ENCODE measurements around the gene FEM1C.

- TF ChIP-seq CEBPB (tag; IDR thresholded peaks at IDR 0.05) = no peak
- TF ChIP-seq, protein P1, sequence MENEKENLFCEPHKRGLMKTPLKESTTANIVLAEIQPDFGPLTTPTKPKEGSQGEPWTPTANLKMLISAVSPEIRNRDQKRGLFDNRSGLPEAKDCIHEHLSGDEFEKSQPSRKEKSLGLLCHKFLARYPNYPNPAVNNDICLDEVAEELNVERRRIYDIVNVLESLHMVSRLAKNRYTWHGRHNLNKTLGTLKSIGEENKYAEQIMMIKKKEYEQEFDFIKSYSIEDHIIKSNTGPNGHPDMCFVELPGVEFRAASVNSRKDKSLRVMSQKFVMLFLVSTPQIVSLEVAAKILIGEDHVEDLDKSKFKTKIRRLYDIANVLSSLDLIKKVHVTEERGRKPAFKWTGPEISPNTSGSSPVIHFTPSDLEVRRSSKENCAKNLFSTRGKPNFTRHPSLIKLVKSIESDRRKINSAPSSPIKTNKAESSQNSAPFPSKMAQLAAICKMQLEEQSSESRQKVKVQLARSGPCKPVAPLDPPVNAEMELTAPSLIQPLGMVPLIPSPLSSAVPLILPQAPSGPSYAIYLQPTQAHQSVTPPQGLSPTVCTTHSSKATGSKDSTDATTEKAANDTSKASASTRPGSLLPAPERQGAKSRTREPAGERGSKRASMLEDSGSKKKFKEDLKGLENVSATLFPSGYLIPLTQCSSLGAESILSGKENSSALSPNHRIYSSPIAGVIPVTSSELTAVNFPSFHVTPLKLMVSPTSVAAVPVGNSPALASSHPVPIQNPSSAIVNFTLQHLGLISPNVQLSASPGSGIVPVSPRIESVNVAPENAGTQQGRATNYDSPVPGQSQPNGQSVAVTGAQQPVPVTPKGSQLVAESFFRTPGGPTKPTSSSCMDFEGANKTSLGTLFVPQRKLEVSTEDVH (IDR thresholded peaks at IDR 0.05; ENCODE audit: low read depth, partially characterized antibody) = no peak
- TF ChIP-seq U2AF2 (optimal IDR thresholded peaks at IDR 0.05; ENCODE audit: low read depth, low read length) = no peak
- TF ChIP-seq, protein P2, sequence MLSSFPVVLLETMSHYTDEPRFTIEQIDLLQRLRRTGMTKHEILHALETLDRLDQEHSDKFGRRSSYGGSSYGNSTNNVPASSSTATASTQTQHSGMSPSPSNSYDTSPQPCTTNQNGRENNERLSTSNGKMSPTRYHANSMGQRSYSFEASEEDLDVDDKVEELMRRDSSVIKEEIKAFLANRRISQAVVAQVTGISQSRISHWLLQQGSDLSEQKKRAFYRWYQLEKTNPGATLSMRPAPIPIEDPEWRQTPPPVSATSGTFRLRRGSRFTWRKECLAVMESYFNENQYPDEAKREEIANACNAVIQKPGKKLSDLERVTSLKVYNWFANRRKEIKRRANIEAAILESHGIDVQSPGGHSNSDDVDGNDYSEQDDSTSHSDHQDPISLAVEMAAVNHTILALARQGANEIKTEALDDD (IDR thresholded peaks at IDR 0.05) = no peak
- no peak for TF ChIP-seq CTCF (IDR thresholded peaks at IDR 0.05 in 2 of 3, conservative IDR thresholded peaks at IDR 0.05 in 1 of 3; ENCODE audit: insufficient read depth in 2 of 3, low read depth in 1 of 3, low read length in 3 of 3)
- no peak for TF ChIP-seq ETV6 (IDR thresholded peaks at IDR 0.05; ENCODE audit: borderline replicate concordance in 1 of 2, low read depth in 2 of 2, low read length in 1 of 2)
- TF ChIP-seq ETV6 (CRISPR knock-in tag; IDR thresholded peaks at IDR 0.05; ENCODE audit: borderline replicate concordance) = no peak
- no peak for TF ChIP-seq POLR2A (conservative IDR thresholded peaks at IDR 0.05)
Measured at GRCh38 chr5:115524199-115524847, 20.3 kb downstream of the FEM1C start.
